Activated naive CD4-positive, alpha-beta T cell treated with anti-CD3 and anti-CD28 coated beads for 36 hours (primary cell): Measurements from ENCODE around the gene OVAAL. TPM values are rescaled to one million over a fixed set of nuclear protein-coding genes. Genes with fewer than 3 reads are reported as not detected.
A peak's percentile ranks its signal among the peaks of the same experiment; 100 is the strongest.

Experiments
- CTCF ChIA-PET: fragments of 350-600 bp; sonication (Branson Sonifier 250); formaldehyde crosslinking; loops from one replicate; lab custom pipeline; 2021; ENCODE audit warnings: antibody characterized with exemption; lab: Charles Lee
- DNase-seq: peaks from one replicate; pipeline ENCODE4 v3.0.0-alpha.2; 2020
- H3K27ac Mint-ChIP-seq: one replicate; pipeline ENCODE4 v1.8.0; 2021; ENCODE audit warnings: mild to moderate bottlenecking, mixed read lengths
- H3K27me3 Mint-ChIP-seq: one replicate; pipeline ENCODE4 v1.8.0; 2021; ENCODE audit warnings: low read depth, mixed read lengths
- H3K36me3 Mint-ChIP-seq: one replicate; pipeline ENCODE4 v1.8.0; 2021; ENCODE audit warnings: low read depth, mixed read lengths
- H3K4me1 Mint-ChIP-seq: one replicate; pipeline ENCODE4 v1.8.0; 2021; ENCODE audit warnings: low read depth, mixed read lengths
- H3K4me3 Mint-ChIP-seq: one replicate; pipeline ENCODE4 v1.8.0; 2021; ENCODE audit warnings: mild to moderate bottlenecking, moderate library complexity, mixed read lengths
- H3K9me3 Mint-ChIP-seq: one replicate; pipeline ENCODE4 v1.8.0; 2021; ENCODE audit warnings: mixed read lengths
- intact Hi-C: fragments of 100-400 bp; cut with micrococcal nuclease; formaldehyde crosslinking; loops from one replicate; pipeline ENCODE4 v1.15.1; 2023
- total RNA-seq, 2 experiments: library from RNA; stranded (reverse); gene quantifications; one replicate each; pipeline ENCODE4 v1.2.3, GENCODE V29; 2021

The OVAAL gene
- total RNA-seq, 2 experiments from 2014 or later: not detected

- H3K36me3 Mint-ChIP-seq: no peaks in the 10 kb centered on the region
- no peak overlapping the region for H3K27ac Mint-ChIP-seq
- CTCF ChIA-PET: no interaction called here
- peaks cover 5% of the 10 kb centered on the region for H3K27me3 Mint-ChIP-seq
- H3K4me3 Mint-ChIP-seq: no peak overlapping the region
- no peak for DNase-seq
- peaks cover 8% of the 10 kb centered on the region for H3K4me1 Mint-ChIP-seq
- no peaks in the 10 kb centered on the region for H3K9me3 Mint-ChIP-seq
- intact Hi-C loops: no loop called here
Observed at GRCh38 chr1:180577361-180577760, 18.6 kb downstream of the OVAAL start.

- DNase-seq: peak; percentile 16
- H3K4me3 Mint-ChIP-seq: no peak overlapping the region
- intact Hi-C loops: no loop called here
Observed at GRCh38 chr1:180579961-180580611, 21.3 kb downstream of the OVAAL start.

GRCh38 chr1:180581635-180582039 lies 22.9 kb downstream of the OVAAL start:
- intact Hi-C loops: no loop called here
- Mint-ChIP-seq H3K9me3 (no peaks in the 10 kb centered on the region), H3K4me1 (peaks cover 19% of the 10 kb centered on the region), H3K4me3 (no peak overlapping the region), H3K36me3 (no peaks in the 10 kb centered on the region), H3K27me3 (no peaks in the 10 kb centered on the region), H3K27ac (no peak overlapping the region)
- no peak for DNase-seq
- CTCF ChIA-PET: interaction anchor here (0.7 kb wide), 1 partner anchor 280 kb away, joined by 4 read pairs; no protein-coding TSS in a partner anchor

More at GRCh38 chr1:180579961-180580611, 21.3 kb downstream of the OVAAL start:
- Mint-ChIP-seq H3K9me3 (no peaks in the 10 kb centered on the region), H3K27me3 (no peaks in the 10 kb centered on the region), H3K36me3 (no peaks in the 10 kb centered on the region), H3K27ac (no peak overlapping the region), H3K4me1 (peaks cover 5% of the 10 kb centered on the region)
- CTCF ChIA-PET: no interaction called here

- peak overlapping the region; percentile 82 for H3K27ac Mint-ChIP-seq
- DNase-seq: no peak
- H3K4me3 Mint-ChIP-seq: no peak overlapping the region
- peaks cover 20% of the 10 kb centered on the region for H3K4me1 Mint-ChIP-seq
- CTCF ChIA-PET: interaction anchor here (0.6 to 1.1 kb wide), 4 partner anchors 13 to 536 kb away, joined by 3 to 5 read pairs (median 3); no protein-coding TSS in a partner anchor
- H3K36me3 Mint-ChIP-seq: no peaks in the 10 kb centered on the region
- intact Hi-C loops: loop anchor here (1.0 kb wide), 2 partner anchors 13 to 46 kb away; no protein-coding TSS in a partner anchor
- no peaks in the 10 kb centered on the region for H3K9me3 Mint-ChIP-seq
- peaks cover 2% of the 10 kb centered on the region for H3K27me3 Mint-ChIP-seq
Observed at GRCh38 chr1:180584869-180585268, 26.1 kb downstream of the OVAAL start.

- H3K4me1 Mint-ChIP-seq: peaks cover 20% of the 10 kb centered on the region
Observed at GRCh38 chr1:180585994-180586359, 27.2 kb downstream of the OVAAL start.

GRCh38 chr1:180586671-180587155 lies 27.9 kb downstream of the OVAAL start:
- H3K4me3 Mint-ChIP-seq: no peak overlapping the region
- H3K27ac Mint-ChIP-seq: no peak overlapping the region
- intact Hi-C loops: no loop called here
- CTCF ChIA-PET: interaction anchor here (0.7 kb wide), 1 partner anchor 209 kb away, joined by 8 read pairs; no protein-coding TSS in a partner anchor
- no peaks in the 10 kb centered on the region for H3K9me3 Mint-ChIP-seq
- no peaks in the 10 kb centered on the region for H3K36me3 Mint-ChIP-seq
- peaks cover 2% of the 10 kb centered on the region for H3K27me3 Mint-ChIP-seq
- DNase-seq: peak; percentile 30
- H3K4me1 Mint-ChIP-seq: peaks cover 20% of the 10 kb centered on the region

More at GRCh38 chr1:180585994-180586359, 27.2 kb downstream of the OVAAL start:
- intact Hi-C loops: loop anchor here (1.0 kb wide), 2 partner anchors 14 to 45 kb away; no protein-coding TSS in a partner anchor
- DNase-seq: no peak
- CTCF ChIA-PET: interaction anchor here (0.7 to 1.0 kb wide), 2 partner anchors 21 to 104 kb away, joined by 3 read pairs; no protein-coding TSS in a partner anchor
- H3K36me3 Mint-ChIP-seq: no peaks in the 10 kb centered on the region
- H3K27me3 Mint-ChIP-seq: peaks cover 2% of the 10 kb centered on the region
- H3K9me3 Mint-ChIP-seq: no peaks in the 10 kb centered on the region
- H3K4me3 Mint-ChIP-seq: no peak overlapping the region
- H3K27ac Mint-ChIP-seq: peak overlapping the region; percentile 82

- intact Hi-C loops: no loop called here
- H3K36me3 Mint-ChIP-seq: no peaks in the 10 kb centered on the region
- H3K27me3 Mint-ChIP-seq: peaks cover 4% of the 10 kb centered on the region
- CTCF ChIA-PET: no interaction called here
- H3K27ac Mint-ChIP-seq: no peak overlapping the region
- no peak overlapping the region for H3K4me3 Mint-ChIP-seq
- DNase-seq: no peak
- H3K4me1 Mint-ChIP-seq: peaks cover 20% of the 10 kb centered on the region
- H3K9me3 Mint-ChIP-seq: no peaks in the 10 kb centered on the region
Observed at GRCh38 chr1:180588121-180588520, 29.4 kb downstream of the OVAAL start.

- H3K4me3 Mint-ChIP-seq: no peak overlapping the region
- H3K27ac Mint-ChIP-seq: no peak overlapping the region
- CTCF ChIA-PET: no interaction called here
- intact Hi-C loops: no loop called here
- no peaks in the 10 kb centered on the region for H3K9me3 Mint-ChIP-seq
- H3K4me1 Mint-ChIP-seq: peaks cover 7% of the 10 kb centered on the region
- H3K27me3 Mint-ChIP-seq: peaks cover 8% of the 10 kb centered on the region
- DNase-seq: no peak
- no peaks in the 10 kb centered on the region for H3K36me3 Mint-ChIP-seq
Observed at GRCh38 chr1:180590889-180591288, 32.1 kb downstream of the OVAAL start.

- CTCF ChIA-PET: interaction anchor here (0.8 kb wide), 1 partner anchor 269 kb away, joined by 3 read pairs; no protein-coding TSS in a partner anchor
Observed at GRCh38 chr1:180593382-180593781, 34.6 kb downstream of the OVAAL start.

GRCh38 chr1:180594723-180595122 lies 36.0 kb downstream of the OVAAL start:
- Mint-ChIP-seq H3K4me1 (no peaks in the 10 kb centered on the region), H3K9me3 (no peaks in the 10 kb centered on the region), H3K36me3 (no peaks in the 10 kb centered on the region), H3K27ac (no peak overlapping the region), H3K4me3 (no peak overlapping the region), H3K27me3 (peaks cover 5% of the 10 kb centered on the region)
- intact Hi-C loops: no loop called here
- no peak for DNase-seq
- CTCF ChIA-PET: interaction anchor here (0.6 kb wide), 1 partner anchor 14 kb away, joined by 3 read pairs; no protein-coding TSS in a partner anchor

More at GRCh38 chr1:180593382-180593781, 34.6 kb downstream of the OVAAL start:
- no peaks in the 10 kb centered on the region for H3K4me1 Mint-ChIP-seq
- intact Hi-C loops: no loop called here
- H3K9me3 Mint-ChIP-seq: no peaks in the 10 kb centered on the region
- no peak for DNase-seq
- no peaks in the 10 kb centered on the region for H3K36me3 Mint-ChIP-seq
- H3K27ac Mint-ChIP-seq: no peak overlapping the region
- H3K27me3 Mint-ChIP-seq: peaks cover 8% of the 10 kb centered on the region
- H3K4me3 Mint-ChIP-seq: no peak overlapping the region

- Mint-ChIP-seq H3K27ac (no peak overlapping the region), H3K4me3 (no peak overlapping the region), H3K9me3 (no peaks in the 10 kb centered on the region), H3K36me3 (no peaks in the 10 kb centered on the region), H3K4me1 (no peaks in the 10 kb centered on the region), H3K27me3 (peaks cover 5% of the 10 kb centered on the region)
- CTCF ChIA-PET: interaction anchor here (0.7 kb wide), 1 partner anchor 115 kb away, joined by 3 read pairs; no protein-coding TSS in a partner anchor
- intact Hi-C loops: no loop called here
- no peak for DNase-seq
Observed at GRCh38 chr1:180595966-180596365, 37.2 kb downstream of the OVAAL start.

- H3K27ac Mint-ChIP-seq: no peak overlapping the region
- peaks cover 4% of the 10 kb centered on the region for H3K27me3 Mint-ChIP-seq
- H3K4me3 Mint-ChIP-seq: no peak overlapping the region
- intact Hi-C loops: no loop called here
- no peak for DNase-seq
- H3K4me1 Mint-ChIP-seq: no peaks in the 10 kb centered on the region
- H3K9me3 Mint-ChIP-seq: no peaks in the 10 kb centered on the region
- CTCF ChIA-PET: no interaction called here
- no peaks in the 10 kb centered on the region for H3K36me3 Mint-ChIP-seq
Observed at GRCh38 chr1:180597520-180597919, 38.8 kb downstream of the OVAAL start.
